CD14-positive monocyte (primary cell): ENCODE results near the gene STX18. TPM values are rescaled to one million over a fixed set of nuclear protein-coding genes. Genes with fewer than 3 reads are reported as not detected.

Experiments used
- DNase-seq, 3 donors: peaks; one replicate each; pipeline ENCODE4 v3.0.0-alpha.2; 2011 to 2022
- H2AFZ ChIP-seq: 2 replicates; pipeline ENCODE4 v1.6.0; 2012; ENCODE audit warnings: mild to moderate bottlenecking, low read depth, low read length, inconsistent platforms; ENCODE audit not compliant: insufficient read depth, poor library complexity, severe bottlenecking
- H3K27ac ChIP-seq, 2 donors: 1 replicate in 1 of 2; 2 replicates in 1 of 2; pipeline ENCODE4 v1.5.1; 2012 to 2013; ENCODE audit warnings: low read length in 2 of 2, control low read depth in 1 of 2, inconsistent platforms in 1 of 2, low read depth in 1 of 2, mild to moderate bottlenecking in 1 of 2
- H3K27me3 ChIP-seq, 2 donors: one replicate each; pipeline versions ENCODE4 v1.6.0 to v1.6.1; 2011 to 2013; ENCODE audit warnings: low read length in 2 of 2; ENCODE audit not compliant: control insufficient read depth in 2 of 2, insufficient read depth in 2 of 2
- H3K36me3 ChIP-seq, 2 donors: replicated peaks in 1 of 2; 1 replicate in 1 of 2; 2 replicates in 1 of 2; pipeline versions ENCODE4 v1.5.1 to v1.6.1; 2012 to 2013; ENCODE audit warnings: low read length in 2 of 2, control low read depth in 1 of 2, inconsistent platforms in 1 of 2, mild to moderate bottlenecking in 1 of 2; ENCODE audit not compliant: insufficient read depth in 2 of 2, control insufficient read depth in 1 of 2
- H3K4me1 ChIP-seq, 2 donors: 1 replicate in 1 of 2; 2 replicates in 1 of 2; pipeline versions ENCODE4 v1.5.1 to v1.6.1; 2012 to 2013; ENCODE audit warnings: low read length in 2 of 2, control low read depth in 1 of 2, inconsistent platforms in 1 of 2, mild to moderate bottlenecking in 1 of 2, moderate library complexity in 1 of 2; ENCODE audit not compliant: insufficient read depth in 2 of 2, control insufficient read depth in 1 of 2
- H3K4me2 ChIP-seq: replicated peaks from 2 replicates; pipeline ENCODE3; 2012; ENCODE audit warnings: low read length, moderate library complexity, mild to moderate bottlenecking; ENCODE audit not compliant: poor library complexity, severe bottlenecking; ENCODE audit errors: extremely low read depth
- H3K4me3 ChIP-seq, 3 experiments: fragments of 200-600 bp in 1 of 3; sonication (generic) in 1 of 3; replicated peaks in 1 of 3; 1 replicate in 2 of 3; 2 replicates in 1 of 3; pipeline ENCODE4 v1.5.1; 2011 to 2013; ENCODE audit warnings: low read length in 3 of 3, mild to moderate bottlenecking in 3 of 3, control low read depth in 2 of 3, low read depth in 2 of 3, inconsistent platforms in 1 of 3, moderate library complexity in 1 of 3
- H3K79me2 ChIP-seq: 2 replicates; pipeline ENCODE4 v1.6.0; 2012; ENCODE audit warnings: mild to moderate bottlenecking, control low read depth, inconsistent platforms, low read length, moderate library complexity; ENCODE audit not compliant: insufficient read depth
- H3K9ac ChIP-seq: 2 replicates; pipeline ENCODE4 v1.6.0; 2017; ENCODE audit warnings: low read length, mild to moderate bottlenecking; ENCODE audit not compliant: insufficient read depth, poor library complexity, severe bottlenecking
- H3K9me3 ChIP-seq, 2 donors: replicated peaks in 1 of 2; 1 replicate in 1 of 2; 2 replicates in 1 of 2; pipeline versions ENCODE4 v1.5.1 to v1.6.1; 2012 to 2013; ENCODE audit warnings: low read length in 2 of 2, control low read depth in 1 of 2; ENCODE audit not compliant: control insufficient read depth in 1 of 2, insufficient read depth in 1 of 2
- H4K20me1 ChIP-seq: 2 replicates; pipeline ENCODE4 v1.6.0; 2012; ENCODE audit warnings: mild to moderate bottlenecking, low read length, control low read depth, moderate library complexity; ENCODE audit not compliant: insufficient read depth
- H3K27ac Mint-ChIP-seq, 7 donors: one replicate each; pipeline ENCODE4 v1.8.0; 2020; ENCODE audit warnings: mild to moderate bottlenecking in 7 of 7, mixed read lengths in 7 of 7, moderate library complexity in 6 of 7, inconsistent platforms in 2 of 7
- H3K27me3 Mint-ChIP-seq, 3 donors: one replicate each; pipeline ENCODE4 v1.8.0; 2021 to 2022; ENCODE audit warnings: low read depth in 3 of 3, mild to moderate bottlenecking in 3 of 3, mixed read lengths in 3 of 3, moderate library complexity in 3 of 3, inconsistent platforms in 1 of 3
- H3K36me3 Mint-ChIP-seq, 2 donors: one replicate each; pipeline ENCODE4 v1.8.0; 2020; ENCODE audit warnings: mixed read lengths in 2 of 2, inconsistent platforms in 1 of 2, mild to moderate bottlenecking in 1 of 2
- H3K4me1 Mint-ChIP-seq: one replicate; pipeline ENCODE4 v1.8.0; 2020; ENCODE audit warnings: mild to moderate bottlenecking, mixed read lengths
- H3K4me3 Mint-ChIP-seq, 2 donors: one replicate each; pipeline ENCODE4 v1.8.0; 2020; ENCODE audit warnings: mild to moderate bottlenecking in 2 of 2, mixed read lengths in 2 of 2, moderate library complexity in 1 of 2
- H3K9me3 Mint-ChIP-seq, 7 donors: one replicate each; pipeline ENCODE4 v1.8.0; 2020 to 2022; ENCODE audit warnings: mixed read lengths in 7 of 7, mild to moderate bottlenecking in 6 of 7, moderate library complexity in 6 of 7, inconsistent platforms in 2 of 7
- WGBS: methylation state at CpG from one replicate; pipeline ENCODE4 v1.1.5; 2013; ENCODE audit warnings: missing lambda C conversion rate; ENCODE audit not compliant: insufficient coverage; 5-methylcytosine and 5-hydroxymethylcytosine counted together
- intact Hi-C, 2 donors: fragments of 100-400 bp; cut with micrococcal nuclease; formaldehyde crosslinking; loops; one replicate each; pipeline versions ENCODE4 v1.15.0 to v1.15.1; 2023
- polyA plus RNA-seq, 3 donors: library from polyadenylated mRNA; depleted of rRNA in 1 of 3; unstranded in 2 of 3; stranded (reverse) in 1 of 3; fragments of 300-500 nt in 2 of 3; fragments of >200 nt in 1 of 3; fragmentation: Illumina TruSeq in 2 of 3; gene quantifications; 1 replicate in 2 of 3; 2 replicates in 1 of 3; pipeline ENCODE4 v1.2.3, GENCODE V29; 2012 to 2021
- TF ChIP-seq, protein P1 (sequence below): fragments of 200-600 bp; IDR thresholded peaks from one replicate; pipeline ENCODE4 v1.8.0; 2022; ENCODE audit warnings: antibody characterized with exemption, mild to moderate bottlenecking

STX18 gene
- polyA plus RNA-seq, 3 donors: 19.0 to 24.1 (median 19.6) TPM

DNA sequence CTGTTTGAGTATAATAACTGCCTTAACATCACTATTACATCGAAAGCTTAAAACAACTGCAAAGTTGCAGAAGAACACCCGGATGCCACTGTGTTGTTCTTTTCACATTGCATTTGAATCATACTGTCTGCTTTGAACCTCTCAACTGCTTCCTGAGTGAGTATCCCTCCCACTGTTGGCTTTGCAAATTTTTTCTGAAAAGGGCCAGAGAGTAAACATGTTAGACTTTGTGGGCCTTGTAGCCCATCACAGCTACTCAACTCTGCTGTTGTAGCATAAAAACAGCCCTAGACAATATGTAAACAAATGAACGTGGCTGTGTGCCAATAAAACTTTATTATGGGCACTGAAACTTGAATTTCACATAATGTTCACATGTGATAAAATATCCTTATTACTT lies 78.9 kb downstream of the STX18 start:
- H3K27me3 ChIP-seq: no peaks in the 10 kb centered on the region
- no peak overlapping the region for H3K4me3 Mint-ChIP-seq
- no peaks in the 10 kb centered on the region for H3K4me1 Mint-ChIP-seq
- H3K4me3 ChIP-seq: no peak overlapping the region
- TF ChIP-seq, protein P1, sequence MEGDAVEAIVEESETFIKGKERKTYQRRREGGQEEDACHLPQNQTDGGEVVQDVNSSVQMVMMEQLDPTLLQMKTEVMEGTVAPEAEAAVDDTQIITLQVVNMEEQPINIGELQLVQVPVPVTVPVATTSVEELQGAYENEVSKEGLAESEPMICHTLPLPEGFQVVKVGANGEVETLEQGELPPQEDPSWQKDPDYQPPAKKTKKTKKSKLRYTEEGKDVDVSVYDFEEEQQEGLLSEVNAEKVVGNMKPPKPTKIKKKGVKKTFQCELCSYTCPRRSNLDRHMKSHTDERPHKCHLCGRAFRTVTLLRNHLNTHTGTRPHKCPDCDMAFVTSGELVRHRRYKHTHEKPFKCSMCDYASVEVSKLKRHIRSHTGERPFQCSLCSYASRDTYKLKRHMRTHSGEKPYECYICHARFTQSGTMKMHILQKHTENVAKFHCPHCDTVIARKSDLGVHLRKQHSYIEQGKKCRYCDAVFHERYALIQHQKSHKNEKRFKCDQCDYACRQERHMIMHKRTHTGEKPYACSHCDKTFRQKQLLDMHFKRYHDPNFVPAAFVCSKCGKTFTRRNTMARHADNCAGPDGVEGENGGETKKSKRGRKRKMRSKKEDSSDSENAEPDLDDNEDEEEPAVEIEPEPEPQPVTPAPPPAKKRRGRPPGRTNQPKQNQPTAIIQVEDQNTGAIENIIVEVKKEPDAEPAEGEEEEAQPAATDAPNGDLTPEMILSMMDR: no peak
- H3K27ac Mint-ChIP-seq: no peak overlapping the region
- 94% methylated on average over 2 of the region's 3 CpGs for WGBS
- H3K27me3 Mint-ChIP-seq: peaks cover 0 to 1% (median 0%) of the 10 kb centered on the region in 3 donors
- peaks cover 0 to 3% (median 0%) of the 10 kb centered on the region in 7 donors for H3K9me3 Mint-ChIP-seq
- no peak overlapping the region for H2AFZ ChIP-seq
- H3K27ac ChIP-seq: no peak overlapping the region
- H3K79me2 ChIP-seq: no peaks in the 10 kb centered on the region
- H4K20me1 ChIP-seq: no peaks in the 10 kb centered on the region
- peaks cover 63 to 66% of the 10 kb centered on the region in 2 donors for H3K36me3 Mint-ChIP-seq
- intact Hi-C loops: no loop called here
- DNase-seq: no peak
- H3K36me3 ChIP-seq: peaks cover 39 to 88% of the 10 kb centered on the region in 2 donors
- no peaks in the 10 kb centered on the region for H3K4me1 ChIP-seq
- H3K4me2 ChIP-seq: no peak overlapping the region
- H3K9ac ChIP-seq: no peak overlapping the region
- H3K9me3 ChIP-seq: no peaks in the 10 kb centered on the region

DNA sequence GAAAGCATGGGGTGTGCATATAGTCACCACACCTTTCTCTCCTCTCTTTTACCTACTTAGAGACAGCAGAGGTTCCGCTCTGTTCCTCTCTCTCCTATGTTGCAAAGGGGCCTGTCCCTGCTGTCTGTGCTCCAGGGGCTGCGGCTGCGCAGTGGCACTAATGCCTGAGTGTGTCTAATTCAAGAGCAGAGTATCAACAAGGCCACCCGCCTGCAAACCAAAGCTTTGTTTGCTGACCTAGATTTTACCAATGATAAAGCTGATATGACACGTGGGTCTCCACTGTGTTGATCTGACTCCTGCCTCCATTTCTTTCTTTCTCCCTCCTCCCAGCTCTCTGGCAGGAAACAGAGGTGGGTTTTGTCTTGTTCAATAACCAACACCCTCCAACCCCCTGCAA lies 80.0 kb downstream of the STX18 start:
- peaks cover 0 to 1% (median 0%) of the 10 kb centered on the region in 3 donors for H3K27me3 Mint-ChIP-seq
- Histone ChIP-seq H2AFZ (no peak overlapping the region), H3K4me2 (no peak overlapping the region), H4K20me1 (no peaks in the 10 kb centered on the region), H3K27ac (no peak overlapping the region), H3K4me3 (no peak overlapping the region), H3K4me1 (no peaks in the 10 kb centered on the region), H3K27me3 (no peaks in the 10 kb centered on the region), H3K9ac (no peak overlapping the region), H3K79me2 (no peaks in the 10 kb centered on the region), H3K9me3 (no peaks in the 10 kb centered on the region), H3K36me3 (peaks cover 46 to 89% of the 10 kb centered on the region in 2 donors)
- intact Hi-C loops: no loop called here
- peaks cover 0 to 3% (median 0%) of the 10 kb centered on the region in 7 donors for H3K9me3 Mint-ChIP-seq
- TF ChIP-seq, protein P1: no peak
- WGBS: 92% methylated on average over 4 of the region's 5 CpGs
- H3K4me1 Mint-ChIP-seq: no peaks in the 10 kb centered on the region
- DNase-seq: no peak
- no peak overlapping the region for H3K4me3 Mint-ChIP-seq
- H3K36me3 Mint-ChIP-seq: peaks cover 61 to 66% of the 10 kb centered on the region in 2 donors
- H3K27ac Mint-ChIP-seq: peak overlapping the region in 3 of 7 donors; percentile 10 to 47 (median 31)
